CD4-positive, alpha-beta T cell treated with Interleukin-15 for 4 hours (primary cell): ENCODE results near the gene PDIA2.
"Not testable (repeated sequence)": the region's sequence is repeated elsewhere in the genome, so short reads cannot be mapped to it uniquely, and the experiment has no call there.

Source experiments
- DNase-seq: peaks from one replicate; pipeline ENCODE4 v3.0.0-alpha.2; 2020; ENCODE audit warnings: low spot score

PDIA2 gene, protein sequence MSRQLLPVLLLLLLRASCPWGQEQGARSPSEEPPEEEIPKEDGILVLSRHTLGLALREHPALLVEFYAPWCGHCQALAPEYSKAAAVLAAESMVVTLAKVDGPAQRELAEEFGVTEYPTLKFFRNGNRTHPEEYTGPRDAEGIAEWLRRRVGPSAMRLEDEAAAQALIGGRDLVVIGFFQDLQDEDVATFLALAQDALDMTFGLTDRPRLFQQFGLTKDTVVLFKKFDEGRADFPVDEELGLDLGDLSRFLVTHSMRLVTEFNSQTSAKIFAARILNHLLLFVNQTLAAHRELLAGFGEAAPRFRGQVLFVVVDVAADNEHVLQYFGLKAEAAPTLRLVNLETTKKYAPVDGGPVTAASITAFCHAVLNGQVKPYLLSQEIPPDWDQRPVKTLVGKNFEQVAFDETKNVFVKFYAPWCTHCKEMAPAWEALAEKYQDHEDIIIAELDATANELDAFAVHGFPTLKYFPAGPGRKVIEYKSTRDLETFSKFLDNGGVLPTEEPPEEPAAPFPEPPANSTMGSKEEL

DNA sequence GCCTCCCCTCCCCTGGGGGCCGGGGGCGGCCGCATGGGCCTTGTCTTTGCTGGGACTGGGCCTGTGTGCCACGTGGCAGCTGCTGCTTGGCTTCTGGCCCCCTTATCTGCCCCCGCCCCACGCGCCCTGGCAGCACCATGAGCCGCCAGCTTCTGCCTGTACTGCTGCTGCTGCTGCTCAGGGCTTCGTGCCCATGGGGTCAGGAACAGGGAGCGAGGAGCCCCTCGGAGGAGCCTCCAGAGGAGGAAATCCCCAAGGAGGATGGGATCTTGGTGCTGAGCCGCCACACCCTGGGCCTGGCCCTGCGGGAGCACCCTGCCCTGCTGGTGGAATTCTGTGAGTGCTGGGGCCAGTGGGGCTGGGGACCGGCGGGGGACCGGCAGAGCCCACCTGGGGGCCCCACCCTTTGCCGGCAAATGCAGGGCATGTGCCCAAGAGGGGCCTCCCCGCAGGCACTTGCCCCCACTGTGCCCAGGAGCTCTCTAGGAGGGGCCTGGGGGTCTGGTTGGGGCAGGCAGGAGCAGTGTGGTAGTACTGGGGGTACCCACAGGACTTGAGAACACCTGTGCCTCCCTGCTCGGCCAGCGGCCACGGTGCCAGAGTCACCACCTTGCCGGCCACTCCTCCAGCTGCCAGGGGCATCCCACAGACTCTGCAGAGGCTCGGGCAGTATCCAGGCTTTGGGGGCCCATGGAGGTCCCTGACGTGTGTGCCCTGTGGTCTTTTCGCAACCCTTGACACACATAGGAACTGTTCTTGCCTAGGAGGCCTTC lies at the start of gene PDIA2:
TSS of gene PDIA2 (plus strand) at position 132 of the 773 bp plus-strand sequence. CDS start at position 138, 6 bp downstream.
- DNase-seq = no peak

DNA sequence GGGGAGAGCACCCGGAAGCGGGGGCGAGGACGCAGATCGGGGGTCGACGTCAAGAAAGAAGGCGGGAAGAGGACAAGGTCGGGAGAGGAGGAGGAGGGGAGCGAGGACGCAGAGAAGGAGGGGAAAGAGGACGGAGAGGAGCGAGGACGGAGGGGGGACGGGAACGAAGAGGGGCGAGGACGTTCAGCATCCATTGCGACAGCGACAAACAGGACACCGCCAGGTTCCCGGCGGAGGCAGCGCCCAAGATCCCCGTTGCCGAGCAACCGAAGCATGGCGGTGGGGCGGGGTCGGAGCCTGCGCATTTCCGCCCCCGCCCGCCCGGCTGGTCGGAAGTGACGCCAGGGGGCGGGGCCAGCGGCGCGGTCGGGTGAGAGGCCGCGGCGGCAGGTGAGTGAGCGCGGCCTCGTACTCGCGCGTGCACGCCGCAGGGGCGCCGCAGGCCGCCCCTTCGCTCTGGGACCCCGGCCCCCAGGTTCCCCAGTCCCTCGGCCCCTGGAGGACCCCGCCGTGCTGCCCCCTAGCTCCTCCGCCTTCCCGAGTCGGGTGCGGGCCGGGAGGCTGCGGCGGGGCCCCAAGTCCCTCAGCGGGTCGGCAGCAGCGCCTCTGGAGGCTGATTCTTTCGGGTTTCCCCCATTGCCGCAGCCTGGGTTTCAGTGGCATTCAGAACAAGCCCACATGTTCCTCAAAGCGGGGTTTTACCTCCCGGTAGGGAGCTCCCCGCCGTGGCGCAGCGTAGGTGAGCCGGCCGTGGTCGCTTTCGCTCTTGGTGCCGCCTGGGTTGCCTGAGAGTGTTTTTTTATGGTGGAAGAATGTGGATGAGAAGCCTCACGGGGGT lies 48.3 kb upstream of the PDIA2 start, which contains the start of gene FAM234A:
TSS of gene FAM234A (plus strand) at position 354 of the 838 bp plus-strand sequence. CDS start 19,593 bp downstream, outside the sequence.
- DNase-seq = peak; percentile 93

DNA sequence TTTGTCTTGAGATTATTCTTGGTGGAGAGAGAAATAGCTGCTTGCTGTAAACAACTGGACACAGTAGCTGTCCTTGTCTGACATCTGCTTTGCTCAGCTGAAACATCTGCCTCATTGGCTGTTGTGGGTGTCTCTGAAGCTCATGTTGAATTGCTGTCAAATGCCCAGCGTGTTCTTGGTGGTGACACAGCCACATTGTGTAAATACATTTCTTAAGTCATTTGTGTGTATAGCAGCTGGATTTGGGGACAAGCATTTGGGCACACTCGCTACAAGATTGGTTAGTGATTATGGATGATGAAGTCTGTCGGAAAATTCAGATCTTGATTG lies 43.1 kb upstream of the PDIA2 start:
- DNase-seq = no peak

DNA sequence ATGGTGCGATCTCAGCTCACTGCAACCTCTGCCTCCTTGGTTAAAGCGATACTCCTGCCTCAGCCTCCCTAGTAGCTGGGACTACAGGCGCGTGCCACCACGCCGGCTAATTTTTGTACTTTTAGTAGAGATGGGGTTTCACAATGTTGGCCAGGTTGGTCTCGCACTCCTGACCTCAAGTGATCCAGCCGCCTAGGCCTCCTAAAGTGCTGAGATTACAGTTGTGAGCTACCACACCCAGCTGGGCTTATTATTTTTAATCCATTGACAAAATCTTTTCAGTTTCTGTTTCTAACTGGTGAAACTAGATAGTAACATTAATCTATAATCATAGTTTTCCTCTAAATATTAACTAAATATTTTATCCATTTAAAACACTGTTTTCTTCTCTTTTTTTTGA lies 42.4 kb upstream of the PDIA2 start:
- DNase-seq = no peak

DNA sequence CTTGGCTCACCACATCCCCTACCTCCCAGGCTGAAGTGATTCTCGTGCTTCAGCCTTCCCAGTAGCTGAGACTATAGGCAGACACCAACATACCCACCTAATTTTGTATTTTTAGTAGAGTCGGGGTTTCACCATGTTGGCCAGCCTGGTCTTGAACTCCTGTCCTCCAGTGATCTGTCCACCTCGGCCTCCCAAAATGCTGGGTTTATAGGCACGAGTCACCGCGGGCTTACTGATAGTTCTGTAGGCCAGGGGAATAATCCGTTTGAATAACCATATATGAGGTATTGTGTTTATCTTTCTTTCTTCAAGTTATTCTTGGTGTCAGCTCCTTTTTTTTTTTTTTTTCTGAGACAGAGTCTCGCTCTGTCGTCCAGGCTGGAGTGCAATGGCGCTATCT lies 40.7 kb upstream of the PDIA2 start:
- DNase-seq = no peak

DNA sequence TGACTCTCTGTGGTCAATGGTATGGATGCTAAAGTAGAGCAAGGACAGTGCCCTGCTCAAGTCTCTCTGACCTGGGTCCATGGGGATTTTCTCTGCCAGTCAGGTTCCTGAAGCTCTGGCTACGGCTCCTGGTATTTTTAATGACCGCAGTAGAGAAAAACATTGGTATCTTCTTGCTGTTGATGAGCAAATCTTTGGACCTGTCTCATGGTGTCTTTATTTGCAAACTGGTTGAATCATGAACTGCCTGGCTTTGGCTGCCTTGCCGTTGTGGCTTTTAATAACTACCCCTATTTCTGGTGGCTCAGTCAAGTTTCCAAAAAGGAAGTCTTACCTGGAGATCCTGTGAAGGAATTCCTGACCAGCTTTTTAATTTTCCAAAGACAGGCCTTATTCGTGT lies 39.6 kb upstream of the PDIA2 start:
- DNase-seq = no peak

DNA sequence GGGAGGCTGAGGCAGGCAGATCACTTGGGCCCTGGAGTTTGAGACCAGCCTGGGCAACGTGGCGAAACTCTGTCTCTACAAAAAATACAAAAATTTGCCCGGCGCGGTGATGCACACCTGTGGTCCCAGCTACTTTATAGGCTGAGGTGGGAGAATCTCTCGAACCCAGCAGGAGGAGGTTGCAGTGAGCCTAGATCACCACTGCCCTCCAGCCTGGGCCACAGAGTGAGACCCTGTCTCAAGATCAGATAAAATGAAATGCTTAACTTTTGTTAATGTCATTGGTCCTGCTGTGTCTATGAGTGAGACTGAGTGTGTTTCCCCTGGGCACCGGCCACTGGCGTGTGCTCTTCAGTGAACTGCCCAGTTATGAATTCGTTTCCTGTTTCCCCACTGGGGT lies 37.9 kb upstream of the PDIA2 start:
- no peak for DNase-seq

DNA sequence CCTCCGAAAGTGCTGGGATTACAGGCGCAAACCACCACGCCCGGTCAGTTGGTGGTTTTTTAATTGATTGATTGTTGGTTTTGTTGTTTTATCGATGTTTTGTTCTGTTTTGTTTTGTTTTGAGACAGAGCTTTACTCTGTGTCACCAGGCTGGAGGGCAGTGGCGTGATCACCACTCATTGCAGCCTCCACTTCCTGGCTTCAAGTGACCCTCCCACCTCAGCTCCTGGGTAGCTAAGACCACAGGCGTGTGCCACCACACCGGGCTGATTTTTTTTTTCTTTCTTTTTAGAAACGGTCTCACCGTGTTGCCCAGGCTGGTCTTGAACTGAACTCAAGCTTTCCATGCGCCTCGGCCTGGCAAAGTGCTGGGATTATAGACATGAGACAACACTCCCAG lies 35.9 kb upstream of the PDIA2 start:
- DNase-seq = no peak

DNA sequence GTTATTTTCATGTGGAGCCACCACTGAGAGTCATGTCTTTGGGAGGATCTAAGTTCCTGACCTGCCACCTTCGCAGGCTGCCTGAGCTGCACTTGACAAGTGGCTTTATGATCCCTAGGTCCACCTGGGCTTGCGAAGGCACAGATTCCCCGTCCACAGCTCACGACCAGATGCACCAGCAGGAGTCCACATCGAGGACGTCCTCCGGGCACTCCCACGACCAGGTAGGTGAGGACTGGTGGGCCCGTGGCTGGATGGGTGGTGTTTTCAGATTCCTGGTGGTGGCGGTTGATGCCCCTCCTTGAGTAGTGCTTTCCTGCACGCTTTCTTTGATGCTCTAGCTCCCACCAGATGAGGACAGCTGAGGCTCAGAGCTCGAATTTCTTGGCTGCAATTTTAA lies 33.5 kb upstream of the PDIA2 start:
- DNase-seq = no peak

DNA sequence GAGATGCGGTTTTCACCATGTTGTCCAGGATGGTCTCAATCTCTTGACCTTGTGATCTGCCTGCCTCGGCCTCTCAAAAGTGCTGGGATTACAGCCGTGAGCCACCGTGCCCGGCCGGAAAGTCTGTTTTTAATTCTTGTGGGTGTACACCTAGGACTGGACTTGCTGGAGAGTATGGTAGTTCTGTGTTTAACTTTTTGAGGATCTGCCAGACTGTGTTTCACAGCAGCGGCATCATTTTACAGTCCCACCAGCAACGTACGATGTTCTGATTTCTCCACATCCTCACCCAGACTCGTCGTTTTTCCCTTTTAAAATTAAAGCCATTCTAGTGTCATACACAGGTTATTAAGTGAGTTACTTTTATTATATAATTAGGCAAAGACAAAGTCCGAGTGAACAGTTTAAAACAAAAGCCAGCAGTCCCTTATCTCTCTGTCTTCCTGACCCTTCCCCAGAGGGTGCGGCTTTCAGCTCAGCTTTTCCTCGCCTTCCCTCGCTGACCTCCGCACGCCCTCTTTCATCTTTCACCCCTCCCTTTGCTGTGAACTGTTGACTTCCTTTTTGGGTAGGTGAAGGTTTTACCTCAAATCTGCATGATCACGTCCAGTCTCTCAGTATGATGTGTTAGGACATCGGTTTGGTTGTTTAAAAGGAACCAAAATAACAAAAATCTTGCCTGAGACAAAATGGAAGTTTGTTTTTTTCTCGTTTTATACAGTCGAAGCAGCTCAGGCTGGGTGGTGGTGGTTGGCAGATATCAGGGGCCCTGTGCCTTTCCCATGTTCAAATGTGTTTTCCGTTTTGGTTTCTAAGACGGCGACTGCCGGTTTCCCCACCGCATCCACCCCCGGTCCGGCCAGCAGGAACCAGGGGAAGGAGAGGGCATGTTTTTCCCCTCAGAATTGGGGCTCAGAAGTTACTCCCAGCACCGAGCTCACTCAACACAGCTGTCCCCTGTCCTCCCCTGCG lies 30.3 kb upstream of the PDIA2 start:
- peak; percentile 23 for DNase-seq

DNA sequence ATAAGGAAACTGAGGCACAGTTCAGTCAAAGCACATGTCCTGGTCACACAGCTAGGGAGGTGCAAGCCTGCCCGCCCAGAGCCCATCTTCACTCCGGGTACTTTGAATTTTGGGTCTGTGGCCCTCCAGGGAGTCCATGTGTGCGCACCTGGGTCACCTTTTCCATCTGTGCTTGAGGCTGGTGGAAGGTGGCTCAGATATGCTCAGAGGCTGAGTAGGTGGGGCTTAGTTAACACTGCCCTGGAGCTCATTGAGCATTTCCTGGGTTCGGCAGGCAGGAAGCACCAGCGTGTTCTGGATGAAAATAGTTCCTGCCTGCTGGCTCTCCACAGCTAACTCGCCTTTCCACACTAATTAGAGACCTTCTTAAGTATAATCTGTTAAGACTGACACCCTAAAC lies 29.1 kb upstream of the PDIA2 start:
- no peak for DNase-seq

DNA sequence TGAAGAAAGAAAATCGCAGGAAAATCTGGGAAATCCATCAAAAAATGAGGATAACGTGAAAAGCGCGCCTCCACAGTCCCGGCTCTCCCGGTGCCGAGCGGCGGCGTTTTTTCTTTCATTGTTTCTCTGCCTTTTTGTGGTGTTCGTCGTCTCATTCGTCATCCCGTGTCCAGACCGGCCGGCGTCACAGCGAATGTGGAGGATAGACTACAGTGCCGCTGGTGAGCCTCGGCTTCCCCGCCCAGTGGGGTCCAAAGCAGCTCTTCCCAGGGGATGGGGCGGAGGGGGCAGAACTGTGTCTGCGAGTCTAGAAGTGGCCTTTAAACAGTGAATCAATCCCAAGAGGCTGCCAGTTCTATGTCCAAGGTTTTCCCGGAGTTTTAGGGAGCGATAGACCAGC lies 28.5 kb upstream of the PDIA2 start:
- no peak for DNase-seq

DNA sequence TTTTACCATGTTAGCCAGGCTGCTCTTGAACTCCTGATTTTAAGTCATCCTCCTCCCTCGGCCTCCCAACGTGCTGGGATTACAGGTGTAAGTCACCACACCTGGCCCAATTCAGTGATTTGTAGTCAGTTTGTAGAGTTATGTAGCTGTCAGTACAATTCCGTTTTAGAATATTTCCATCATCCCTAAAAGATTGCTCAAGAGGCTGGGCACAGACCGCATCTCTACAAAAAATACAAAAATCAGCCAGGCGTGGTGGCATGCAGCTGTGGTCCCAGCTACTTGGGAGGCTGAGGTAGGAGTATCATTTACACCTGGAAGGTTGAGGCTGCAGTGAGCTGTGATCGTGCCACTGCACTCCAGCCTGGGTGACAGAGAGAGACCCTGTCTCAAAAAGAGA lies 27.8 kb upstream of the PDIA2 start:
- DNase-seq = no peak

DNA sequence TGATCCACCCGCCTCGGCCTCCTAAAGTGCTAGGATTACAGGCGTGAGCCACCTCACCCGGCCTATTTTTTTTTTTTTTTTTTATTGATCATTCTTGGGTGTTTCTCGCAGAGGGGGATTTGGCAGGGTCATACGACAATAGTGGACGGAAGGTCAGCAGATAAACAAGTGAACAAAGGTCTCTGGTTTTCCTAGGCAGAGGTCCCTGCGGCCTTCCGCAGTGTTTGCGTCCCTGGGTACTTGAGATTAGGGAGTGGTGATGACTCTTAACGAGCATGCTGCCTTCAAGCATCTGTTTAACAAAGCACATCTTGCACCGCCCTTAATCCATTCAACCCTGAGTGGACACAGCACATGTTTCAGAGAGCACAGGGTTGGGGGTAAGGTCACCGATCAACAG lies 24.9 kb upstream of the PDIA2 start:
- DNase-seq = not testable (repeated sequence)

DNA sequence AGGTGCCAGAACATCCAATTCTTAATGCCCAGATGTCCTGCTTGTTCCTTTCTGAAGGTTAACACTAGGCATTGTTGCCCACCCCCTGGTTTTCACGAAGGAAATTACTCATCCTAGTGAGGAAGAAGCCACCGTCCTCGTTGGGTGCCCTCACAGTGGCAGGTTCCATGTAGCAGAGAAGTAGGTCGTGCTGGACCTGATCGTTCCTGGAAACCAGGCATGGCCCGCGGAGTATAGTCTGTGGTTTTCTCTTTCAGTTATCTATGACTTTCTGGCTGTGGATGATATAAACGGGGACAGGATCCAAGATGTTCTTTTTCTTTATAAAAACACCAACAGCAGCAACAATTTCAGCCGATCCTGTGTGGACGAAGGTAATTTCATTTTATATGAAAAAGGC lies 23.7 kb upstream of the PDIA2 start:
- DNase-seq = no peak

DNA sequence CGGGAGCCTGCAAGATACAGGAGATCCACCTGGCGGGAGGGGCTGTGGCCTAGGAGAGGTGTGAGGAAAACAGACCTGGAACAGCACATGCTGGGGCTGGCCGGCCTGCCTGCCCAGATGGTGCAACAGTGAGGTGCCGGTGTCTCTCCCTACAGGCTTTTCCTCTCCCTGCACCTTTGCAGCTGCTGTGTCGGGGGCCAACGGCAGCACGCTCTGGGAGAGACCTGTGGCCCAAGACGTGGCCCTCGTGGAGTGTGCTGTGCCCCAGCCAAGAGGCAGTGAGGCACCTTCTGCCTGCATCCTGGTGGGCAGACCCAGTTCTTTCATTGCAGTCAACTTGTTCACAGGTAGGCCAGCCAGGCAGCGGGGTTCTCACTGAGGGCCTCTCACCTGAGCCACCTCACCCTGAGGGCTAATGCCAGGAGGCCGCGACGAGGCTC lies 23.1 kb upstream of the PDIA2 start:
- no peak for DNase-seq

DNA sequence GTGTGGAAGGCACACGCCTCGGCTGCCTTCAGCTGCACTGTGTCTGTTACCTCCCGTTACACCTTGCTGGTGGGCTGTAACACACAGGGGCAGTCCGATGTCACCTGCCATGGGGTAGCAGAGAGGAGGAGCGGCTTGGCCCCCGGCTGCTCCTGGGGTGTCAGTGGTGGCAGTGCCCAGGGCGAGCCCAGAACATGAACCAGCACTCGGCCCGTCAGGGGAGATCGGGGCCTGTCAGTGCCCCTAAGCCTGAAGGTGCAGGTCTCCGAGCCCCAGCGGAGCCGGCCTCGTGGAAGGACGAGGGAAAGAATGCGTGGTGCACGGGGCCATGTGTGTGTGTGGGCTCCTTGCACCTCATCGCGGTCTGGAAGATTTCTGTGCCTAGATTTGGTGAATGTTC lies 22.6 kb upstream of the PDIA2 start:
- DNase-seq = no peak

DNA sequence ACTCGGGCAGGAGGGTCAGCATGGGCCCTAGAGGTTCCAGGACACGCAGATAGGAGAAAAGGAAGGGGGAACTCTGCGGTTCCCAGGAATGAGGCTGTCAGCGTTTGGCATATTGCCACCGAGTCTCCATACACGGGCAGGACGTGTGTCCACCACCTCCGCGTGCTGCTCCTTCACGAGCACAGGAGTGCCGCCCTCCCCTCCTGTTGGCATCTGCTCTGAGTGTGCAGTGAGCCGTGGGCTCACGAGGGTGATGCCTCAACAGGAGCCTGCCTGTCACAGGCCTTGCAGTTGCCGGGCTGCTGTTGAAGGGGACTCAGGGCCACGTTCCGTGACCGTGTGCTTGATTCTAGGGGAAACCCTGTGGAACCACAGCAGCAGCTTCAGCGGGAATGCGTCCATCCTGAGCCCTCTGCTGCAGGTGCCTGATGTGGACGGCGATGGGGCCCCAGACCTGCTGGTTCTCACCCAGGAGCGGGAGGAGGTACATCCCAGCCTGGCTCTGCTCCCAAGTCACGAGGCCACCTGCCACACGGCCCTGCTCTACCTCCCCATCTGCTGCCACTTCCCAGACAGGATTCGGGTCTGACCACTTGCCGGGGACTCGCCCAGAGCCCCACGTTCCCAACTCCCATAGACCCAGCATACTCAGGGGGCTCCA lies 21.8 kb upstream of the PDIA2 start:
- DNase-seq = no peak

DNA sequence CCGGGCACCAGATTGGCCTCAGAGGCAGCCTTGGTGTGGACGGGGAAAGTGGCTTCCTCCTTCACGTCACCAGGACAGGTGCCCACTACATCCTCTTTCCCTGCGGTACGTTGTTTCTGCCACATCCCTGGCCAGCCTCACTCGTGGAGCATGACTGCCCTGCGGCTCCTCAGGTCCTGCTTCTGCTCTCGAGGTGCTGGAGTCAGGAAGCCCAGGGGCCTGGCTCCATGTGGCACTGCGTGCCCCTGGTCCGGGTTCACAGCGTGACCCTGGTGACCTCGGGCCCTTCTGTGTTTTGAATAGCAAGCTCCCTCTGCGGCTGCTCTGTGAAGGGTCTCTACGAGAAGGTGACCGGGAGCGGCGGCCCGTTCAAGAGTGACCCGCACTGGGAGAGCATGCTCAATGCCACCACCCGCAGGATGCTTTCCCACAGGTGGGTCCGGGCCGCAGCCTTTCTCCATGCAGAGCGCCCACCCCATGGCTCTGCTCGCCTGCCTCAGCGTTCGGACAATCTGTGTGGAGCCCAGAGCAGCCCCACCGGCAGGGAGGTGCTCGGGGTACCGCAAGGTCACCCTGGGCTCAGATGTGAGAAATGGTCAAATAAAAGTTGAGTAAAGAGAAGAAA lies 20.7 kb upstream of the PDIA2 start:
- DNase-seq = no peak

DNA sequence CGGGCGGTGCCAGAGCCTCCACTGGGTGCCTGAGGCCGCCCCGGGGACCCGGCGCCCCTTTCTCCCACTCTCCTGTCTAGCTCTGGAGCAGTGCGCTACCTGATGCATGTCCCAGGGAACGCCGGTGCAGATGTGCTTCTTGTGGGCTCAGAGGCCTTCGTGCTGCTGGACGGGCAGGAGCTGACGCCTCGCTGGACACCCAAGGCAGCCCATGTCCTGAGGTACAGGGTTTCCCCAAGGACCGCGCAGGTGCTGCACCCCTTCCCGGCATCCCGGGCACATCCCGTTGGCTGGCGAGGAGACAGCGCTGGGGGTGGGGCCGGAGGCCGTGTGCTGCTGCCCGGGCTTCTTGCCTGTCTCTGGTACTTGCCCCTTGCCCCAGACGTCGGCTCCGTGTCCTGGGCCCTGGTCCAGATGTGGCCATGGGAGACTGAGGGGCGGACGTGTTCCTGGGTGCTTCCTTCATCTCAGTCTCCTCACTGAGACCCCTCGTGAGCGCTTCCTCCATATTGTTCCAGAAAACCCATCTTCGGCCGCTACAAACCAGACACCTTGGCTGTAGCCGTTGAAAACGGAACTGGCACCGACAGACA lies 19.7 kb upstream of the PDIA2 start:
- DNase-seq = no peak
